Omental fat pad (tissue), 4 donors: ENCODE results near the gene TTC34. TPM values are rescaled to one million over a fixed set of nuclear protein-coding genes. Genes with fewer than 3 reads are reported as not detected.
A peak's percentile ranks its signal among the peaks of the same experiment; 100 is the strongest.

Experiments
- ATAC-seq: fragments of 150-250 bp; one replicate; pipeline ENCODE4 v1.9.1; 2016; ENCODE audit warnings: mild to moderate bottlenecking, moderate library complexity; ENCODE audit not compliant: low FRiP score
- DNase-seq: peaks from one replicate; pipeline ENCODE4 v3.0.0-alpha.2; 2019; ENCODE audit warnings: low spot score
- total RNA-seq, 4 donors: library from RNA; depleted of rRNA; stranded (reverse); fragments of >200 nt; gene quantifications; one replicate each; pipeline ENCODE4 v1.1.0, GENCODE V29; 2016
- TF ChIP-seq, protein P1 (sequence below), 3 donors: fragments of 450-650 bp; IDR thresholded peaks; one replicate each; pipeline ENCODE4 v1.5.1; 2016 to 2017; ENCODE audit warnings: antibody characterized with exemption in 3 of 3, mild to moderate bottlenecking in 3 of 3, moderate library complexity in 2 of 3

The TTC34 gene
- total RNA-seq, 4 donors from 2014 or later: 0.12 to 0.95 (median 0.26) TPM

DNA sequence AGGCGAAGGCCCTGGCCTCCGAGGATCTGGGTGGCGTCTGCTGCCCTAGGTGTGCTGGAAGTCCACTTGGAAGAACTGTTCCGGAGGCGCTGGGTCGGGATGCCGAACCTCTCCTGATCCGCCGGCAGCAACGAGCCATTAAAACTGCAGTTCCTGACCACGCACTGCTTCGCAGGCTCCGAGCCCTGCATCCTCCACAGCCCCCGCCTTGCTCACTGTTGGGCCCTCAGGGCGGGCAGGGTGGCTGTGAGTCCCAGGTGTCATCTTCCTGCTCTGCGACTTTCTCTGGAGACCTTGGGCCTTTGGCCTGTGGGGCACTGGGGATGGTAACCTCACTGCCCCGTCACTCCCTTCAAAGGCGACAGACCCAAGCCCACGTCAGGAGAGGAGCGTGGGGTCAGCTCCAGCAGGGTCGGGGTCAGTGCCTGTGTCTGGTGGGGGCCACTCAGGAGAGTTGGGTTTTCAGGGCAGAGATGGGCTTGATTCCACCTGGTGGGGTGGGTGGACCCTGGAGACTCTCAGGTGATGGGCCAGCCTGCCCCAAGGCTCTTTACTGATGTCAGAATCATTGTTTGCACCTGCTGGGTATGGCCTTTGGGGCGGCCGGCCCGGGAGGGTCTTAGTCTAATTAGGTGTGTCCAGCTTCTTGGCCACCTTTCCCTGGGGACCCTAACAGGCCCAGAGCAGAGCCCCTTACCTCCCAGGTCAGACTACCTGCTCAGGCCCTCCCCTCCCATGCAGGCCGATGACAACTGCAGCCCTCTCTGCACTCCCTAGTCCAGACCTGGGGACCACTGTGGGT lies 211.9 kb downstream of the TTC34 start:
- no peak for DNase-seq

DNA sequence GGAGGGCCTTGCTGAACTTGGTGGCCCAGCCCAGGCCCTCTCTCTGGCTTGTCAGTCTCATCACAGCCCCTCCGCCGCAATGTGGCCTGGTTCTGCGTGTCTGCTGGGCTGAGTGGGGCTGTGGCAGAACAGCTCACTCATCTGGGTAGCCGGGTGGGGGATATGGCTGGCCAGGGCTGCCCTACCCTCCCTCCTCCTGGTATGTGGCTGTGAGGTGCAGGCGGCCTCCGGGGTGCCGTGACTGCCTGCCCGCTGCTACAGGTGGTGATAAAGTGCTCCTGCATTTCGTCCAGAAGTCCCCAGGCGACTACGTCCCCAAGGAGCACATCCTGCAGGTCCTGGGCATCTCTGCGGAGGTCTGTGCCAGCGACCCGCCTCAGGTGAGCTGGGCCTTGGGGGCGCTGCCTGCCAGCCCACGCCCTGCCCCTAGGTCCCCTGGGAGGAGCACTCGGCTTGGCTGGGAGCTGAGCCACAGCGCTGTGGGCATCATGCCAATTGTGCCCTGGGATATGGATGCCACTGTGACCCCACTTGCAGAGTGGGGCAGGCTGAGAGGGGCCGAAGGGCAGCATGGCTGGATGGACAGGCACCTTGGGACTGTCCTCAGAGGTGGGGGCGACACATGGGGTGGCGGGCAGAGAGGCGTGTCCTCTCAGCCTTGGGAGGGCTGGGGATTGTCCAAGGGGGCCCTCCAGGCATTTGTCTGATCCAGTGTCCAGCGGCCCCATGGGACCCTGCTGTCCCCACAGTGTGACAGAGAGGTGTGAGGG lies 212.6 kb downstream of the TTC34 start:
- DNase-seq: no peak
- ATAC-seq: no peak
- TF ChIP-seq, protein P1, sequence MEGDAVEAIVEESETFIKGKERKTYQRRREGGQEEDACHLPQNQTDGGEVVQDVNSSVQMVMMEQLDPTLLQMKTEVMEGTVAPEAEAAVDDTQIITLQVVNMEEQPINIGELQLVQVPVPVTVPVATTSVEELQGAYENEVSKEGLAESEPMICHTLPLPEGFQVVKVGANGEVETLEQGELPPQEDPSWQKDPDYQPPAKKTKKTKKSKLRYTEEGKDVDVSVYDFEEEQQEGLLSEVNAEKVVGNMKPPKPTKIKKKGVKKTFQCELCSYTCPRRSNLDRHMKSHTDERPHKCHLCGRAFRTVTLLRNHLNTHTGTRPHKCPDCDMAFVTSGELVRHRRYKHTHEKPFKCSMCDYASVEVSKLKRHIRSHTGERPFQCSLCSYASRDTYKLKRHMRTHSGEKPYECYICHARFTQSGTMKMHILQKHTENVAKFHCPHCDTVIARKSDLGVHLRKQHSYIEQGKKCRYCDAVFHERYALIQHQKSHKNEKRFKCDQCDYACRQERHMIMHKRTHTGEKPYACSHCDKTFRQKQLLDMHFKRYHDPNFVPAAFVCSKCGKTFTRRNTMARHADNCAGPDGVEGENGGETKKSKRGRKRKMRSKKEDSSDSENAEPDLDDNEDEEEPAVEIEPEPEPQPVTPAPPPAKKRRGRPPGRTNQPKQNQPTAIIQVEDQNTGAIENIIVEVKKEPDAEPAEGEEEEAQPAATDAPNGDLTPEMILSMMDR (IDR thresholded peaks at IDR 0.05): no peak

More for the DNA sequence above, 211.9 kb downstream of the TTC34 start:
- TF ChIP-seq, protein P1 (IDR thresholded peaks at IDR 0.05): no peak
- no peak for ATAC-seq

DNA sequence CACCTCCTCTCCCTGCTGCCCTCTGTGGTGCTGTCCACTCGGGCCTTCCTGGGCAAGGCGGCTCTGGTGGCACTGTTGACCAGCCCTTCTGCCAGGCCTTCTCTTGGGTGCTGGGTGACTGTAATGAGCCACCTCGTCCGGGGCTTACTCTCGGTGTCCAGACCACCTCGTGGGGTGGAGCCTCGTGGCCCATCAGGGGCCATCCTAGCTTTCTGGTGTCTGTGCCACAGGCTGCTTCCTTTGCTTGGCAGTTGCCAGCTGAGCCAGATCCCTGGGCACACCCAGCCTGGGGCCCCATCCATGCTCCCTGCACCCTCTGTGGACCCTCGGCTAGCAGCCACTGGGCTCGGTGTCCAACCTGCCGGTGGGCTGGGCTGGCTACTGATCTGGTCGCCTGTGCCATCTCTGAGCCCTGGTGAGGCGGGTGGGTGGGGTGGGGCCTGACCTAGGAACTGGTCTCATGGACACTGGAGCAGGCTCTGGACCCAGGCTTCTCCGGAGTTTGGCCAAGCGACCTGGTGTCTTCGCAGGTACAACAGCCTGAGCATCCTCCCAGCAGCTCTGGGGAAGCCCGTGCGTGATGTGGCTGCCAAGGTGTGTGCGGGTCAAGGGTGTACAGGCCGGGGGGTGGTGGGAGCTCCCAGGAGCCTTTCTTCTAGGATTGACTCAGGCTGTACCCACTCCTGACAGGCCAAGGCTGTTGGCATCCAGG lies 213.5 kb downstream of the TTC34 start:
- ATAC-seq: no peak
- DNase-seq: no peak
- TF ChIP-seq, protein P1 (IDR thresholded peaks at IDR 0.05): no peak

DNA sequence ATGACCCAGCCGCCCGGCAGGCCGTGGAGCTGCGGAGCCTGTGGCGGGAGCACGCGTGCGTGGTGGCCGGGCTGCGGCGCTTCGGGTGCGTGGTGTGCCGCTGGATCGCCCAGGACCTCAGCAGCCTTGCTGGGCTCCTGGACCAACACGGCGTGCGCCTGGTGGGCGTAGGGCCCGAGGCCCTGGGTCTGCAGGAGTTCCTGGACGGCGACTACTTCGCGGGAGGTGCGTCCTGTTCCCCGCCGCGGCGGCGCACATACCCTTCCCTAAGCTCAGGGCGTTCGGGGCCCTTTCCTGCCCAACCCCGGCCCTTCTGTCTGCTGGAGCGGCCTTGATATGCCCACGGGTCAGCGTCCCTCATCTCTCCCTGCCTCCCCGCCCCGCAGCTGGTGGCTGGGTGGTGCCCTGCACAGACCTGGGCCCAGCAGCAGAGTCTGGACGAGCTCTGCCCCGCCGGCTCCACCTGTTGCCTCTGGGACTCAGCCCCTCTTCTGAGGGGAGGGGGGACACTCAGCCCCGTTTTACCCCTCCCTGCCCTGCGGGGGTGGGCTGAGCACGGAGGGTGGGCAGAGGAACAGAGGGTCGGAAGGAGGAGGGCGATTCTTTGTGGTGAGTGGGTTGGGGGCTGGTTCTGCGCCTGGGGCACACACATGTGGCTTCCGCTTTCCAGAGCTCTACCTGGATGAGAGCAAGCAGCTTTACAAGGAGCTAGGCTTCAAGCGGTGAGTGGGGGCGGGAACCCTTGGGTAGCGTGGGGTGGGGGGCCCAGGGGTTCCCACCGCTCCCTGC lies 214.2 kb downstream of the TTC34 start:
- no peak for ATAC-seq
- DNase-seq: no peak
- TF ChIP-seq, protein P1 (IDR thresholded peaks at IDR 0.05): no peak

DNA sequence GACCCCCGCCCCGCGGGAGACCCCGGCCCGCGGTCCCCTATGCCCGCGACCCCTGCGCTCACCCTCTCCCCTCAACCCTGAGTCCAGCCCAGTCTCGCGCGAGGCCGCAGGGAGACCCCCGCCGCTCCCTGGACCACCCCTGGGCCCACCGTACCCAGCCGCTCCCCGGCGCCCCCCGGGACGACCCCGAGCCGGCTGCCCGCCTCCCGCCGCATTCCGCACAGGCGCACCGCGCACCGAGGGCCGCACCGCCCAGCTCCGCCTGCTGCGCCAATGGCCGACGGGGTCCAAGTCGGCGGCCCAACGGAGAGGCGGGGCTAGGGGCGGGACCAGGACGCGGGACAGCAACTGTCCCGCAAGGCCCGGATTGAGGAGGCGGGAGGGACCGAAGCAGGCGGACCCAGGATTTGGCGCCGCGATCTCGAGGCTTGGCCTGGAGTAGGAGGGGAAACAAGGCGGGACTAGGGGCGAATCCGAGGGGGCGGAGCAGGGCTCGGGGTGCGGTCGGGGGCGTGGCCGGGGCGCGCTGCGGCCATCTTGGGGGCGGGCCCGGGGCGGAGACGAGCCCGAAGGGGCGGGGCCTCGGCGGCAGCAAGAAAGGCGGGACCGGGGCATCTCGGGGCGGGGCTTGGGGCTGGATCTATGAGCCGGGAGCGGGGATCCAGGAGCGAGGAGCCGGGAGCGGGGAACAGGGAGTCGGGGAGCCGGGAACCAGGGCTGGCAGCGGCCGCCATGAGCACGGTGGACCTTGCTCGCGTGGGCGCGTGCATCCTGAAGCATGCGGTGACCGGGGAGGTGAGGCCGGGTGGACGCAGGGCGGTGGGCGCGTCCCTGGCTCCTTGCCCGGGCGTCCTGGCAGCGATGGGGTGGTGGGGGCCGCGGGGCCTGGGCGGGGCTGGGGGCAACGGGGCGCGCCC lies 215.1 kb downstream of the TTC34 start, which contains the start of gene PRXL2B:
Gene PRXL2B (plus strand): TSS at position 624 of the 917 bp plus-strand sequence. CDS start 109 bp downstream, at position 733.
- peak; percentile 91 for DNase-seq
- TF ChIP-seq, protein P1 (IDR thresholded peaks at IDR 0.05): no peak
- ATAC-seq: peak; percentile 94

Other genes with a start within 250 kb of the TTC34 start
- 100 to 1,000 TPM in 1 of 4 donors, 10 to 100 TPM in 3; 26.6 to 108 (median 41.5) TPM for gene TNFRSF14, start 245.3 kb downstream of the TTC34 start, total RNA-seq
- 10 to 100 TPM in 2 of 4 donors, 1 to 10 TPM in 2; 7.1 to 19.2 (median 8.8) TPM for gene PRXL2B, start 214.9 kb downstream of the TTC34 start, total RNA-seq
- gene MMEL1, start 168.7 kb downstream of the TTC34 start, total RNA-seq: 1 to 10 TPM in 3 of 4 donors, not detected in 1; 1.6 to 2.4 (median 1.6) TPM
- gene ACTRT2, start 219.8 kb upstream of the TTC34 start, total RNA-seq: not detected